ENCODE data around the gene CREB3.

DNA sequence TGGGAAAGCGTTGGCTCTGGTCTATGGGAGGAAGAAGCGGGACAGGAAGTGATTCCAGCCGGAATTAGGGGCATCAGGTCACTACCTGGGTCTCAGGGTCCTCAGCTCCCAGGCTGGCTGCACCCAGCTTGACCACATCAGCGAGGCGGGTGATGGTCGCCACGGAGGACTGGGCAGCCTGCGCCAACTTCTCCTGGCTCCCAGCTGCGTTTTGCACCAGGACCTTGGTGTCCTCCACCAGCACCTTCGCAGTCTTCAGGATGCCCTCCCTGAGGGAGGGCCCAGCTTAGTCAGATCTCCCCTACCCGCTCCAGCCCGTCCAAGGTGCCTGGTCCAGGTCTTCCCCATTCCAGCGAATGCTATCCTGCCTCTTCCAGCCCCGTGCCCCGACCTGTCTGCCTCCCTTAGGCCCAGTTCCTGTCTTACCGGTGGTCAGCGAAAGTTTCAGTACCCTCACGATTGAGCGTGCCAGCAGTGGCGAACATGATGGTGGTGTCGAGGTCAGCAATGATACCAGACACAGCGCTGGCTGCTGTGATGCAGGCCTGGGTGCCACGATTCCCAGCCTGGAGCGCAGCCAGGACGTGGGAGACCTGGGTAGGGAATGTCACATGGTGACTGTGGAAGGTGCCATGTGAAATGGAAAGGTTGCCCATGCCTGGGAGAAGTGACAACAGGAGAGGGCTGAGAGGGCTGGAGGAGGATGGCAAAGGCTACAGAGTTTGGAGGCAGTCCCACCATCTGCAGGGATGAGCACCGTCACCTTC lies 28.4 kb upstream of the CREB3 start:
- TF ChIP-seq, protein P1, sequence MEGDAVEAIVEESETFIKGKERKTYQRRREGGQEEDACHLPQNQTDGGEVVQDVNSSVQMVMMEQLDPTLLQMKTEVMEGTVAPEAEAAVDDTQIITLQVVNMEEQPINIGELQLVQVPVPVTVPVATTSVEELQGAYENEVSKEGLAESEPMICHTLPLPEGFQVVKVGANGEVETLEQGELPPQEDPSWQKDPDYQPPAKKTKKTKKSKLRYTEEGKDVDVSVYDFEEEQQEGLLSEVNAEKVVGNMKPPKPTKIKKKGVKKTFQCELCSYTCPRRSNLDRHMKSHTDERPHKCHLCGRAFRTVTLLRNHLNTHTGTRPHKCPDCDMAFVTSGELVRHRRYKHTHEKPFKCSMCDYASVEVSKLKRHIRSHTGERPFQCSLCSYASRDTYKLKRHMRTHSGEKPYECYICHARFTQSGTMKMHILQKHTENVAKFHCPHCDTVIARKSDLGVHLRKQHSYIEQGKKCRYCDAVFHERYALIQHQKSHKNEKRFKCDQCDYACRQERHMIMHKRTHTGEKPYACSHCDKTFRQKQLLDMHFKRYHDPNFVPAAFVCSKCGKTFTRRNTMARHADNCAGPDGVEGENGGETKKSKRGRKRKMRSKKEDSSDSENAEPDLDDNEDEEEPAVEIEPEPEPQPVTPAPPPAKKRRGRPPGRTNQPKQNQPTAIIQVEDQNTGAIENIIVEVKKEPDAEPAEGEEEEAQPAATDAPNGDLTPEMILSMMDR (IDR thresholded peaks at IDR 0.05; ENCODE audit: insufficient read depth, low read length, poor library complexity, severe bottlenecking) = no peak
- TF ChIP-seq EZH2phosphoT487 (conservative IDR thresholded peaks at IDR 0.05; ENCODE audit: low read length) = no peak

All from SU-DHL-6 (cell line).